HepG2 (cell line): Measurements from ENCODE around the gene TMEM141. TPM values are rescaled to one million over a fixed set of nuclear protein-coding genes. Genes with fewer than 3 reads are reported as not detected.

Source experiments
- ARHGAP35 ChIP-seq: sonication (generic); formaldehyde crosslinking; IDR thresholded peaks from 2 replicates; pipeline ENCODE4 v1.9.0; 2022; ENCODE audit warnings: mild to moderate bottlenecking, inconsistent platforms, moderate library complexity, missing genetic modification reagents, borderline replicate concordance
- ARNTL ChIP-seq: sonication (generic); formaldehyde crosslinking; IDR thresholded peaks from 2 replicates; pipeline ENCODE4 v1.4.0; 2020; ENCODE audit warnings: mild to moderate bottlenecking, missing genetic modification reagents
- ATAD3A ChIP-seq: sonication (generic); formaldehyde crosslinking; IDR thresholded peaks from 2 replicates; pipeline ENCODE4 v1.4.0; 2020; ENCODE audit warnings: missing genetic modification reagents
- ATRX ChIP-seq: sonication (generic); formaldehyde crosslinking; IDR thresholded peaks from 2 replicates; pipeline ENCODE4 v1.4.0; 2020; ENCODE audit warnings: missing genetic modification reagents, borderline replicate concordance
- BORCS8-MEF2B ChIP-seq: sonication (generic); formaldehyde crosslinking; IDR thresholded peaks from 2 replicates; pipeline ENCODE4 v1.8.0; 2022; ENCODE audit warnings: mild to moderate bottlenecking, missing genetic modification reagents
- BRF2 ChIP-seq: sonication (generic); formaldehyde crosslinking; IDR thresholded peaks from 2 replicates; pipeline ENCODE4 v1.8.1; 2022; ENCODE audit warnings: mild to moderate bottlenecking, missing genetic modification reagents
- GFI1 ChIP-seq: sonication (generic); formaldehyde crosslinking; IDR thresholded peaks from 2 replicates; pipeline ENCODE4 v1.5.0; 2020; ENCODE audit warnings: missing genetic modification reagents, mild to moderate bottlenecking, borderline replicate concordance
- HES4 ChIP-seq: sonication (generic); formaldehyde crosslinking; IDR thresholded peaks from 2 replicates; pipeline ENCODE4 v1.9.0; 2021; ENCODE audit warnings: mild to moderate bottlenecking, missing genetic modification reagents, borderline replicate concordance
- HNRNPK ChIP-seq: fragments of 200-400 bp; formaldehyde crosslinking; IDR thresholded peaks from 2 replicates; pipeline ENCODE4 v1.6.1; 2018; ENCODE audit warnings: low read length, low read depth, moderate library complexity, mild to moderate bottlenecking; ENCODE audit not compliant: poor library complexity, severe bottlenecking
- JDP2 ChIP-seq: sonication (generic); formaldehyde crosslinking; IDR thresholded peaks from 2 replicates; pipeline ENCODE4 v1.8.1; 2022; ENCODE audit warnings: missing genetic modification reagents, borderline replicate concordance
- KLF6 ChIP-seq: IDR thresholded peaks from 2 replicates; pipeline ENCODE4 v1.8.0; 2016; ENCODE audit warnings: missing biosample characterization, missing genetic modification reagents
- MLX ChIP-seq: IDR thresholded peaks from 2 replicates; pipeline ENCODE4 v1.6.1; 2016
- MYPOP ChIP-seq: sonication (generic); formaldehyde crosslinking; IDR thresholded peaks from 2 replicates; pipeline ENCODE4 v1.8.1; 2023; ENCODE audit warnings: mild to moderate bottlenecking, moderate library complexity, missing genetic modification reagents
- PHB2 ChIP-seq: fragments of 450-650 bp; IDR thresholded peaks from 2 replicates; pipeline ENCODE4 v1.6.1; 2018; ENCODE audit not compliant: partially characterized antibody
- POGK ChIP-seq: sonication (generic); formaldehyde crosslinking; conservative IDR thresholded peaks from 2 replicates; pipeline ENCODE4 v1.8.0; 2022; ENCODE audit warnings: mild to moderate bottlenecking, moderate library complexity, missing genetic modification reagents
- PRDM15 ChIP-seq: sonication (generic); formaldehyde crosslinking; IDR thresholded peaks from 2 replicates; pipeline ENCODE4 v1.4.0; 2020; ENCODE audit warnings: missing genetic modification reagents
- RNF2 ChIP-seq: fragments of 450-650 bp; conservative IDR thresholded peaks from 2 replicates; pipeline ENCODE4 v1.6.1; 2016; ENCODE audit warnings: low read depth
- ZKSCAN8 ChIP-seq: IDR thresholded peaks from 2 replicates; pipeline ENCODE4 v1.6.1; 2016; ENCODE audit warnings: borderline replicate concordance, missing genetic modification reagents, missing compliant biosample characterization
- ZNF230 ChIP-seq: sonication (generic); formaldehyde crosslinking; IDR thresholded peaks from 2 replicates; pipeline ENCODE4 v1.4.0; 2020; ENCODE audit warnings: mild to moderate bottlenecking, missing genetic modification reagents
- ZNF549 ChIP-seq: sonication (generic); formaldehyde crosslinking; IDR thresholded peaks from 2 replicates; pipeline ENCODE4 v1.5.0; 2020; ENCODE audit warnings: missing genetic modification reagents
- ZNF678 ChIP-seq: sonication (generic); formaldehyde crosslinking; IDR thresholded peaks from 2 replicates; pipeline ENCODE4 v1.4.0; 2020; ENCODE audit warnings: mild to moderate bottlenecking, missing genetic modification reagents
- ZNF775 ChIP-seq: sonication (generic); formaldehyde crosslinking; IDR thresholded peaks from 2 replicates; pipeline ENCODE4 v1.4.0; 2020; ENCODE audit warnings: missing genetic modification reagents, mild to moderate bottlenecking, moderate library complexity, borderline replicate concordance
- polyA plus RNA-seq, 8 experiments: library from polyadenylated mRNA; depleted of rRNA in 3 of 8; stranded (reverse) in 7 of 8; unstranded in 1 of 8; fragments of >200 nt; fragmentation: Illumina TruSeq in 4 of 8; extraction: Trizol in 4 of 8; gene quantifications; 2 replicates each; pipeline versions ENCODE4 v1.2.1 to v1.2.3, GENCODE V29; 2011 to 2016; ENCODE audit warnings: low read depth in 4 of 8, missing spikeins in 1 of 8, mixed read lengths in 1 of 8; ENCODE audit not compliant: insufficient read depth in 1 of 8
- total RNA-seq, 5 experiments: library from RNA; depleted of rRNA; stranded (reverse); fragments of >200 nt; fragmentation: Illumina TruSeq; extraction: Trizol; gene quantifications; 2 replicates each; pipeline ENCODE4 v1.2.3, GENCODE V29; 2016; ENCODE audit warnings: low read depth in 1 of 5

Gene TMEM141
- total and polyA plus RNA-seq, 2 of the 13 experiments (the other 11 are each of a cell fraction or from before 2014, with no cell fraction given): 81.0 to 202 TPM

GRCh38 chr9:136799854-136800657 lies 8.9 kb downstream of the TMEM141 start (continued):
- TF ChIP-seq ZNF549 (CRISPR knock-in tag): no peak
- TF ChIP-seq ZKSCAN8 (CRISPR knock-in tag): no peak
- TF ChIP-seq ATAD3A (CRISPR knock-in tag): no peak
- no peak for TF ChIP-seq PHB2
- no peak for TF ChIP-seq MLX
- TF ChIP-seq ZNF678 (CRISPR knock-in tag): no peak
- no peak for TF ChIP-seq MYPOP (CRISPR knock-in tag)
- TF ChIP-seq ZNF775 (CRISPR knock-in tag): no peak
- no peak for TF ChIP-seq PRDM15 (CRISPR knock-in tag)
- peak; percentile 58 for TF ChIP-seq HNRNPK
- no peak for TF ChIP-seq JDP2 (CRISPR knock-in tag)
- no peak for TF ChIP-seq RNF2
- no peak; the same call in 1 of the 2 replicates for TF ChIP-seq BORCS8-MEF2B (CRISPR knock-in tag)
- no peak for TF ChIP-seq ZNF230
- TF ChIP-seq HES4 (CRISPR knock-in tag): peak; percentile 81
- TF ChIP-seq ARNTL: no peak
- 0 out of 2 replicates have a peak, but pooled peaks have one; percentile 33 for TF ChIP-seq KLF6 (CRISPR knock-in tag)
- TF ChIP-seq ARHGAP35 (CRISPR knock-in tag): no peak
- no peak for TF ChIP-seq BRF2 (CRISPR knock-in tag)
- TF ChIP-seq ATRX: no peak
- no peak for TF ChIP-seq GFI1 (CRISPR knock-in tag)
- no peak for TF ChIP-seq POGK
